Measurements from ENCODE around the gene ARMCX5.

Gene ARMCX5

DNA sequence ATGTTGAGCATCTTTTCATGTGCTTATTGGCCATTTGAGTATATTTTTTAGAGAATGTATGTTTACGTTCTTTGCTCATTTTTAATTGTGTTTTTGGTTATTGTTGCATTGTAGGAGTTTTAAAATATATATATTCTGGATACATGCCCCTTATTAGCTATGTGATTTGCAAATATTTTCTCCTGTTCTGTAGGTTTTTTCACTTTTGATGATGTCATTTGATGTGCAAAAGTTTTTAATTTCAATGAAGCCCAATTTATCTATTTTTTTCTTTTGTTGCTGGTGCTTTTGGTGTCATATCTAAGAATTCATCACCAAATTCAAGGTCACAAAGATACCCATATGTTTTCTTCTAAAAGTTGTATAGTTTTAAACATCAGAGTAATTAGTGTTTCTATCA is 6.8 kb downstream of the ARMCX5 start:
- TF ChIP-seq, protein P1, sequence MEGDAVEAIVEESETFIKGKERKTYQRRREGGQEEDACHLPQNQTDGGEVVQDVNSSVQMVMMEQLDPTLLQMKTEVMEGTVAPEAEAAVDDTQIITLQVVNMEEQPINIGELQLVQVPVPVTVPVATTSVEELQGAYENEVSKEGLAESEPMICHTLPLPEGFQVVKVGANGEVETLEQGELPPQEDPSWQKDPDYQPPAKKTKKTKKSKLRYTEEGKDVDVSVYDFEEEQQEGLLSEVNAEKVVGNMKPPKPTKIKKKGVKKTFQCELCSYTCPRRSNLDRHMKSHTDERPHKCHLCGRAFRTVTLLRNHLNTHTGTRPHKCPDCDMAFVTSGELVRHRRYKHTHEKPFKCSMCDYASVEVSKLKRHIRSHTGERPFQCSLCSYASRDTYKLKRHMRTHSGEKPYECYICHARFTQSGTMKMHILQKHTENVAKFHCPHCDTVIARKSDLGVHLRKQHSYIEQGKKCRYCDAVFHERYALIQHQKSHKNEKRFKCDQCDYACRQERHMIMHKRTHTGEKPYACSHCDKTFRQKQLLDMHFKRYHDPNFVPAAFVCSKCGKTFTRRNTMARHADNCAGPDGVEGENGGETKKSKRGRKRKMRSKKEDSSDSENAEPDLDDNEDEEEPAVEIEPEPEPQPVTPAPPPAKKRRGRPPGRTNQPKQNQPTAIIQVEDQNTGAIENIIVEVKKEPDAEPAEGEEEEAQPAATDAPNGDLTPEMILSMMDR (conservative IDR thresholded peaks at IDR 0.05), result no peak
- H3K27ac ChIP-seq, result no peak overlapping the region

GRCh38 chrX:102610905-102611304 is 11.6 kb downstream of the ARMCX5 start:
- TF ChIP-seq, protein P1 (conservative IDR thresholded peaks at IDR 0.05), result no peak
- no peak overlapping the region for H3K27ac ChIP-seq

- no peak overlapping the region for H3K27ac ChIP-seq
- TF ChIP-seq, protein P1 (conservative IDR thresholded peaks at IDR 0.05), result no peak
Measured at GRCh38 chrX:102624105-102624504, 24.8 kb downstream of the ARMCX5 start.

- TF ChIP-seq, protein P1 (conservative IDR thresholded peaks at IDR 0.05), result no peak
- no peak overlapping the region for H3K27ac ChIP-seq
Measured at GRCh38 chrX:102627640-102628039, 28.3 kb downstream of the ARMCX5 start.

DNA sequence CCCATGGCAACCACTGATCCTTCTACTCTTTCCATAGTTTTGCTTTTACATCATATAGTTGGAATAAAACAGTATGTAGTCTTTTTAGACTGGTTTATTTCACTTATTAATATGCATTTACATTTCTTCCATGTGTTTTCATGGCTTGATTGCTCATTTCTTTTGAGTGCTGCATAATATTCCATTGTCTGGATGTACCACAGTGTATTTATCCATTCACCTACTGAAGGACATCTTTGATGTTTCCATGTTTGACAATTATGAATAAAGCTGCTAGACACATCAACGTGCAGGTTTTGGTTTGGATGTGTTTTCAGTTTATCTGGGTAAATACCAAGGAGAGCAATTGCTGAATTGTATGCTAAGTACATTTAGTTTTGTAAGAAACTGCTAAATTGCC is 38.2 kb downstream of the ARMCX5 start:
- TF ChIP-seq, protein P1 (conservative IDR thresholded peaks at IDR 0.05), result no peak
- no peak overlapping the region for H3K27ac ChIP-seq

- H3K27ac ChIP-seq, result no peak overlapping the region
- TF ChIP-seq, protein P1 (conservative IDR thresholded peaks at IDR 0.05), result no peak
Measured at GRCh38 chrX:102650903-102651241, 51.6 kb downstream of the ARMCX5 start.

DNA sequence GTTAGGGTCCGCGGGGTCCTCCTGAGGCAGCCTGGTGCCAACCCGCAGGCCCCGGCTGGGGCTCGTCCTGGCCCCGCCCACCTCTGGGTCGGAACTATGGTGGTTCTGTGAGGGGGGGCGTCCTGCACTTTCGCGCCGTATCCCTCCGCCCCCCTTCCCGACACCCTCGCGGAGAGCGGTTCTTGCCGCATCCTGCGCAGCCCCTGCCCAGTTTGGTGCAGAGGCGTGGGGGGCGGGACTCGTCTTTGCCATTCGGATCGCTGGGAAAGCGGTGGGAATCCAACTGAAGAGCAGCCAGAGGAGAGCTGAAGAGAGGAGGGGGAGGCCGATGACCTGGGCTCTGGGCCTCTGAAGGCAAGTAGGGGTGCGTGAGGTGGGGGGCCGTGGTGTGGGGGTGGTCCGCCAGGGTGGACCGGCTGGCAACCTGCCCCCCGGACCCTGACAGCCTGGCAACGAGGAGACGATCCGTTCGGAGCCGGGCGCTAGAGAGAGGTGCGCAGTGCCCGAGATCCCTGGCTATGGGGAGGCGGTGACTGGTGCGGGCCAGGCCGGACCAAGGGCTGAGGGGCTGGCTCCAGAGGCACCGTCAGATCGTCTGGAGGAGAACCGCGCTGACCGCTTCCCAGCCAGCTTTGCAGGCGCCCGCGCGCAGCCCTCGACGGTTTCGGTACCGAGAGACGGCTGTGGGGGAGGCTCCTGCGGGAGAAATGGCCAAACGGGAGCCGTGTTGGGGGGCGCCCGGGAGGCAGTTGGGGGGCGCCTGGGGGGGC is 52.1 kb downstream of the ARMCX5 start, which contains the start of gene GPRASP1:
Gene GPRASP1 (plus strand): TSS at position 242 of the 770 bp plus-strand sequence. CDS start 2,431 bp downstream, outside the sequence.
- no peak within 1 kb of the TSS for H3K27ac ChIP-seq
- TF ChIP-seq, protein P1 (conservative IDR thresholded peaks at IDR 0.05), result no peak
